HCT116 (cell line): ENCODE data around the gene TPP1. TPM values are rescaled to one million over a fixed set of nuclear protein-coding genes. Genes with fewer than 3 reads are reported as not detected.

Experiments used
- ATAC-seq: fragments of 200-7000 bp; cut with Tn5 transposase; 2 replicates; pipeline ENCODE4 v1.9.1; 2020; ENCODE audit warnings: mild to moderate bottlenecking, moderate library complexity
- BruUV-seq: library from RNA; stranded (reverse); fragments of 400-500 nt; replicated peaks from 2 replicates; lab custom pipeline; 2021; lab: Mats Ljungman, UMichigan
- CTCF ChIA-PET: fragments of 300-600 bp; sonication (Branson Sonifier 250); formaldehyde crosslinking; loops from one replicate; lab custom pipeline; 2021; ENCODE audit warnings: antibody characterized with exemption; lab: Charles Lee
- POLR2A ChIA-PET: fragments of 300-600, 350-600 bp; sonication (Branson Sonifier 250); formaldehyde crosslinking; loops from one replicate; lab custom pipeline; 2021; ENCODE audit warnings: antibody characterized with exemption; lab: Charles Lee
- RAD21 ChIA-PET, 2 experiments: fragments of 300-600 bp; sonication (Branson Sonifier 250); formaldehyde crosslinking; loops; one replicate each; lab custom pipeline; 2023; ENCODE audit warnings: low total read pairs in 2 of 2; ENCODE audit not compliant: uncharacterized antibody in 2 of 2, unreplicated experiment in 2 of 2, low non-redundant PET in 1 of 2; lab: Charles Lee
- DNase-seq: peaks from one replicate; pipeline ENCODE4 v3.0.0-alpha.2; 2010; ENCODE audit warnings: low read depth, low spot score
- H2AFZ ChIP-seq: fragments of 200-600 bp; shearing (Covaris generic), sonication (generic); 2 replicates; pipeline ENCODE4 v1.6.1; 2017; ENCODE audit warnings: low read depth, mixed run types, mixed read lengths, antibody characterized with exemption, low read length; ENCODE audit not compliant: poor library complexity, severe bottlenecking
- H3K27ac ChIP-seq: 2 replicates; pipeline ENCODE4 v1.5.1; 2012; ENCODE audit warnings: low read depth, low read length
- H3K27me3 ChIP-seq: fragments of 200-600 bp; sonication (generic); 2 replicates; pipeline ENCODE4 v1.6.1; 2016; ENCODE audit warnings: mixed run types, low read length, mixed read lengths; ENCODE audit not compliant: insufficient read depth
- H3K36me3 ChIP-seq, 2 experiments: fragments of 200-500 bp in 1 of 2; fragments of 200-600 bp in 1 of 2; sonication (Bioruptor generic) in 1 of 2; sonication (generic) in 1 of 2; 2 replicates each; pipeline versions ENCODE4 v1.5.1 to v1.6.1; 2014 to 2016; ENCODE audit warnings: low read length in 2 of 2, inconsistent platforms in 1 of 2, mixed read lengths in 1 of 2, mixed run types in 1 of 2; ENCODE audit not compliant: insufficient read depth in 2 of 2, control insufficient read depth in 1 of 2
- H3K4me1 ChIP-seq, 2 experiments: fragments of 200-600 bp in 1 of 2; sonication (generic) in 1 of 2; 2 replicates each; pipeline versions ENCODE4 v1.5.1 to v1.6.1; 2012 to 2017; ENCODE audit warnings: low read length in 2 of 2, inconsistent platforms in 1 of 2, mild to moderate bottlenecking in 1 of 2, mixed read lengths in 1 of 2, mixed run types in 1 of 2, moderate library complexity in 1 of 2; ENCODE audit not compliant: insufficient read depth in 2 of 2, control insufficient read depth in 1 of 2
- H3K4me2 ChIP-seq: fragments of 200-600 bp; sonication (generic); 2 replicates; pipeline ENCODE4 v1.6.1; 2017; ENCODE audit warnings: mixed run types, low read length, mixed read lengths
- H3K4me3 ChIP-seq, 2 experiments: fragments of 200-600 bp in 1 of 2; sonication (generic) in 1 of 2; replicated peaks in 1 of 2; 2 replicates each; pipeline ENCODE4 v1.5.1; 2011 to 2016; ENCODE audit warnings: low read length in 2 of 2, control low read depth in 1 of 2, low read depth in 1 of 2, mild to moderate bottlenecking in 1 of 2, mixed read lengths in 1 of 2, mixed run types in 1 of 2
- H3K79me2 ChIP-seq: fragments of 200-600 bp; sonication (generic); 2 replicates; pipeline ENCODE4 v1.6.1; 2017; ENCODE audit warnings: mild to moderate bottlenecking, mixed run types, low read length, moderate library complexity, mixed read lengths; ENCODE audit not compliant: insufficient read depth
- H3K9ac ChIP-seq: fragments of 200-600 bp; sonication (generic); 2 replicates; pipeline ENCODE4 v1.6.1; 2016; ENCODE audit warnings: low read length, mixed read lengths
- H3K9me2 ChIP-seq: fragments of 200-600 bp; sonication (generic), shearing (Covaris generic); 2 replicates; pipeline ENCODE4 v1.6.1; 2017; ENCODE audit warnings: mixed run types, mild to moderate bottlenecking, moderate library complexity; ENCODE audit not compliant: insufficient read depth
- H3K9me3 ChIP-seq, 2 experiments: fragments of 200-500 bp in 1 of 2; fragments of 200-600 bp in 1 of 2; sonication (Bioruptor generic) in 1 of 2; sonication (generic) in 1 of 2; 2 replicates each; pipeline ENCODE4 v1.6.1; 2014 to 2017; ENCODE audit warnings: low read length in 2 of 2, mixed read lengths in 2 of 2, inconsistent platforms in 1 of 2, low read depth in 1 of 2, mild to moderate bottlenecking in 1 of 2, mixed run types in 1 of 2, moderate library complexity in 1 of 2; ENCODE audit not compliant: control insufficient read depth in 1 of 2, insufficient read depth in 1 of 2
- H4K20me1 ChIP-seq: fragments of 200-600 bp; sonication (generic), shearing (Covaris generic); 2 replicates; pipeline ENCODE4 v1.6.1; 2017; ENCODE audit warnings: mixed run types, mild to moderate bottlenecking, moderate library complexity; ENCODE audit not compliant: insufficient read depth
- ATF3 ChIP-seq: IDR thresholded peaks from 2 replicates; pipeline ENCODE4 v1.6.1; 2012
- CEBPB ChIP-seq: IDR thresholded peaks from 2 replicates; pipeline ENCODE4 v1.6.1; 2012; ENCODE audit warnings: low read depth
- EGR1 ChIP-seq: IDR thresholded peaks from 2 replicates; pipeline ENCODE4 v1.6.1; 2012; ENCODE audit warnings: low read depth
- MAX ChIP-seq: IDR thresholded peaks from 2 replicates; pipeline ENCODE4 v1.6.1; 2012
- POLR2AphosphoS5 ChIP-seq: IDR thresholded peaks from 2 replicates; pipeline ENCODE4 v1.6.1; 2011; ENCODE audit warnings: mild to moderate bottlenecking, low read depth, low read length, moderate library complexity
- REST ChIP-seq: IDR thresholded peaks from 2 replicates; pipeline ENCODE4 v1.6.1; 2012; ENCODE audit warnings: low read depth
- SP1 ChIP-seq: IDR thresholded peaks from 2 replicates; pipeline ENCODE4 v1.6.1; 2012; ENCODE audit warnings: low read depth
- YY1 ChIP-seq: IDR thresholded peaks from 2 replicates; pipeline ENCODE4 v1.6.1; 2011; ENCODE audit warnings: low read length, low read depth, moderate library complexity, mild to moderate bottlenecking; ENCODE audit not compliant: insufficient replicate concordance; ENCODE audit errors: extremely low read depth
- ZFX ChIP-seq: fragments of 450-650 bp; IDR thresholded peaks from 2 replicates; pipeline ENCODE4 v1.6.1; 2017
- ZNF274 ChIP-seq: fragments of 200-500 bp; sonication (Bioruptor generic); IDR thresholded peaks from 2 replicates; pipeline ENCODE4 v1.6.1; 2014; ENCODE audit warnings: mild to moderate bottlenecking, low read depth, low read length, inconsistent platforms
- intact Hi-C: fragments of 100-400 bp; cut with micrococcal nuclease; formaldehyde crosslinking; loops from 2 replicates; pipeline ENCODE4 v1.10.0; 2022
- total RNA-seq: library from RNA; stranded (reverse); gene quantifications from one replicate; pipeline ENCODE4 v1.2.1, GENCODE V29; 2021; ENCODE audit not compliant: unreplicated experiment
- TF ChIP-seq, protein P1 (sequence below), 3 experiments: fragments of 200-600 bp in 1 of 3; sonication (generic) in 1 of 3; IDR thresholded peaks in 2 of 3; conservative IDR thresholded peaks in 1 of 3; 2 replicates each; pipeline ENCODE4 v1.5.1; 2012 to 2017; ENCODE audit warnings: low read depth in 2 of 3, low read length in 2 of 3, antibody characterized with exemption in 1 of 3, borderline replicate concordance in 1 of 3, control low read depth in 1 of 3, mild to moderate bottlenecking in 1 of 3, mixed read lengths in 1 of 3, mixed run types in 1 of 3, moderate library complexity in 1 of 3; ENCODE audit not compliant: insufficient read depth in 1 of 3

The TPP1 gene
- total RNA-seq, 1 experiment from 2014 or later, result 44.7 TPM

GRCh38 chr11:6646576-6646917 is 27.3 kb upstream of the TPP1 start:
- BruUV-seq, result no TSS peak
- RAD21 ChIA-PET, result no interaction called here
- H3K27ac ChIP-seq, result no peak overlapping the region
- H3K36me3 ChIP-seq, result no peaks in the 10 kb centered on the region
- intact Hi-C loops, result no loop called here
- no peak for ATAC-seq
- H3K9me3 ChIP-seq, result no peaks in the 10 kb centered on the region
- no peak overlapping the region for H3K4me3 ChIP-seq
- no peaks in the 10 kb centered on the region for H3K79me2 ChIP-seq
- peaks cover 30% of the 10 kb centered on the region; the same call in 1 of the 2 replicates for H3K27me3 ChIP-seq
- no peak overlapping the region for H3K4me2 ChIP-seq
- DNase-seq, result no peak
- H2AFZ ChIP-seq, result no peak overlapping the region
- CTCF ChIA-PET, result no interaction called here
- POLR2A ChIA-PET, result no interaction called here
- no peak overlapping the region for H3K9ac ChIP-seq
- H3K4me1 ChIP-seq, result peaks cover 0 to 7% of the 10 kb centered on the region in 2 experiments; a peak in 2 of 4 replicates
- TF ChIP-seq YY1 (no peak), MAX (no peak), REST (no peak), ATF3 (no peak), CEBPB (no peak), ZFX (no peak), EGR1 (no peak), SP1 (no peak), POLR2AphosphoS5 (no peak), ZNF274 (no peak)
- TF ChIP-seq, protein P1, sequence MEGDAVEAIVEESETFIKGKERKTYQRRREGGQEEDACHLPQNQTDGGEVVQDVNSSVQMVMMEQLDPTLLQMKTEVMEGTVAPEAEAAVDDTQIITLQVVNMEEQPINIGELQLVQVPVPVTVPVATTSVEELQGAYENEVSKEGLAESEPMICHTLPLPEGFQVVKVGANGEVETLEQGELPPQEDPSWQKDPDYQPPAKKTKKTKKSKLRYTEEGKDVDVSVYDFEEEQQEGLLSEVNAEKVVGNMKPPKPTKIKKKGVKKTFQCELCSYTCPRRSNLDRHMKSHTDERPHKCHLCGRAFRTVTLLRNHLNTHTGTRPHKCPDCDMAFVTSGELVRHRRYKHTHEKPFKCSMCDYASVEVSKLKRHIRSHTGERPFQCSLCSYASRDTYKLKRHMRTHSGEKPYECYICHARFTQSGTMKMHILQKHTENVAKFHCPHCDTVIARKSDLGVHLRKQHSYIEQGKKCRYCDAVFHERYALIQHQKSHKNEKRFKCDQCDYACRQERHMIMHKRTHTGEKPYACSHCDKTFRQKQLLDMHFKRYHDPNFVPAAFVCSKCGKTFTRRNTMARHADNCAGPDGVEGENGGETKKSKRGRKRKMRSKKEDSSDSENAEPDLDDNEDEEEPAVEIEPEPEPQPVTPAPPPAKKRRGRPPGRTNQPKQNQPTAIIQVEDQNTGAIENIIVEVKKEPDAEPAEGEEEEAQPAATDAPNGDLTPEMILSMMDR (IDR thresholded peaks at IDR 0.05 in 2 of 3, conservative IDR thresholded peaks at IDR 0.05 in 1 of 3; ENCODE audit: borderline replicate concordance in 1 of 3, insufficient read depth in 1 of 3, low read depth in 2 of 3, low read length in 2 of 3), result no peak
- no peaks in the 10 kb centered on the region for H3K9me2 ChIP-seq
- H4K20me1 ChIP-seq, result no peaks in the 10 kb centered on the region
